ENCODE results near the gene CCL8.

The CCL8 gene

DNA sequence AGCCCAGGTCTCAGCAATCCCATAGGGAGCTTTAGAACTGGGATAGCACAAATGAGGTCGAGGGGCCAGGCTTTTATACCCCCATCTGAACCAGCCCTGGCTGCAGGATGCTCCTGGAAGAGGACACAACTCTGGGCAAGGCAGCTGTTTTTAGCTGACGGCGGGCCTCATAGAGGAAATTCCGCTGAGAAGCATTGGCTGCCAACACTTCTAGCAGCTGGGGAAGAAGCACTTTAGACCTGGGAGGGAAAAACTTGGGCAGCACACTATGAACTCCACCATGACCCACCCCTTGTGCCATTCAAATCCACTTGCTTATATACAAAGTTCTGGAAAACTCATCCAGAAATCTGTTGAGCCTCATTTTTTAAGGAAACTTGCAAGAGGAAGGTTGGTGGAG lies 28.6 kb upstream of the CCL8 start:
- TF ChIP-seq, protein P1, sequence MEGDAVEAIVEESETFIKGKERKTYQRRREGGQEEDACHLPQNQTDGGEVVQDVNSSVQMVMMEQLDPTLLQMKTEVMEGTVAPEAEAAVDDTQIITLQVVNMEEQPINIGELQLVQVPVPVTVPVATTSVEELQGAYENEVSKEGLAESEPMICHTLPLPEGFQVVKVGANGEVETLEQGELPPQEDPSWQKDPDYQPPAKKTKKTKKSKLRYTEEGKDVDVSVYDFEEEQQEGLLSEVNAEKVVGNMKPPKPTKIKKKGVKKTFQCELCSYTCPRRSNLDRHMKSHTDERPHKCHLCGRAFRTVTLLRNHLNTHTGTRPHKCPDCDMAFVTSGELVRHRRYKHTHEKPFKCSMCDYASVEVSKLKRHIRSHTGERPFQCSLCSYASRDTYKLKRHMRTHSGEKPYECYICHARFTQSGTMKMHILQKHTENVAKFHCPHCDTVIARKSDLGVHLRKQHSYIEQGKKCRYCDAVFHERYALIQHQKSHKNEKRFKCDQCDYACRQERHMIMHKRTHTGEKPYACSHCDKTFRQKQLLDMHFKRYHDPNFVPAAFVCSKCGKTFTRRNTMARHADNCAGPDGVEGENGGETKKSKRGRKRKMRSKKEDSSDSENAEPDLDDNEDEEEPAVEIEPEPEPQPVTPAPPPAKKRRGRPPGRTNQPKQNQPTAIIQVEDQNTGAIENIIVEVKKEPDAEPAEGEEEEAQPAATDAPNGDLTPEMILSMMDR (IDR thresholded peaks at IDR 0.05; ENCODE audit: insufficient read depth, low read depth, low read length, missing control alignments): no peak
- no peak for DNase-seq (ENCODE audit: low read depth)
- H3K4me3 ChIP-seq (ENCODE audit: low read depth, low read length): no peak overlapping the region

DNA sequence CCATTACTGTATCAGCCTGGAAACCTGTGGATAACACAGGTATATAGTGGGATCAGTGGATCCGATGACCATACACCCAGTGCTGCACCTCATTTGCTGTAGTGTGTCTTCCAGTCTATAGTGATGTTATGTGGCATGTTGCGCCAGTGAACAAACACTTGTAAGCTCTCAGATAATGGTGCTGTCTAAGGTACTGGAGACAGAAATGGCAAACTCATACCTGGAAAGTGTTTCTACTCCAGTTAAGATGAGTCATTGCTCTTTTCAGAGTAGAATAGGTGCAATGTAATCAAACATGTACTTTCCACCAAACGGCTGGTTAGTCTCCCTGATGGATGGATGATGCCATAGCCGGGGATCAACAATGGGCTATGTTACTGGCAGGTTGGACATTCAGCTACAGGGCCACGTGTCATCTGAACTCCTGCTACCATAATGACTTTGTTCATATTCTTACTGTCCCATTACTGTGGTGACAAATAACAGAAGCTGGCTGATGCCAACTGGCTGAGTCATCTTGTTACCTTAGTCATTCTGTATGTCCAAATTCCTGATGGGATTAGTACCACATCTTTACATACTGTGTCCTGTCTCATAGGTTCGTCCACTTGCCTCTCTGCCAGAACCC lies 27.4 kb upstream of the CCL8 start:
- TF ChIP-seq, protein P1 (IDR thresholded peaks at IDR 0.05; ENCODE audit: insufficient read depth, low read depth, low read length, missing control alignments): no peak
- no peak overlapping the region for H3K4me3 ChIP-seq (ENCODE audit: low read depth, low read length)
- DNase-seq (ENCODE audit: low read depth): no peak

DNA sequence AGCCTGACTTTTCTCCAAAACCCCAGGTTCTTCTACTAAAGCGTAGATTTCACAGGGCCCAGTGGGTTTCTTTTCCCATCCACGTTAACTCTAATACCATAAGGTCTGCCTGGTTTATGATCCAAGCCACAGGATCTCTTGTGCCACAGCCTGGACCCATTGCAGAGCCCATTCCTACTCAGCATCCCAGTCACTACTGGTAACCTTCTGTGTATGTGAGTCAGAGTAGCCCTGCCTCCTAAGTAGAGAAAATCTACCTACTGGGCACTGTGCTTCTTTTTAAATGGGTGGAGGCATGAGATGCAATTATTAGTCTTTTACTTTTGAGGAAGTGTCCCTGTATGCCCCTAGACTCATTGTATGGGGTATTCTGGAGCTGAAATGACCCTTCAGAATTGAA lies 20.2 kb upstream of the CCL8 start:
- no peak overlapping the region for H3K4me3 ChIP-seq (ENCODE audit: low read depth, low read length)
- TF ChIP-seq, protein P1 (IDR thresholded peaks at IDR 0.05; ENCODE audit: insufficient read depth, low read depth, low read length, missing control alignments): no peak
- DNase-seq (ENCODE audit: low read depth): no peak

DNA sequence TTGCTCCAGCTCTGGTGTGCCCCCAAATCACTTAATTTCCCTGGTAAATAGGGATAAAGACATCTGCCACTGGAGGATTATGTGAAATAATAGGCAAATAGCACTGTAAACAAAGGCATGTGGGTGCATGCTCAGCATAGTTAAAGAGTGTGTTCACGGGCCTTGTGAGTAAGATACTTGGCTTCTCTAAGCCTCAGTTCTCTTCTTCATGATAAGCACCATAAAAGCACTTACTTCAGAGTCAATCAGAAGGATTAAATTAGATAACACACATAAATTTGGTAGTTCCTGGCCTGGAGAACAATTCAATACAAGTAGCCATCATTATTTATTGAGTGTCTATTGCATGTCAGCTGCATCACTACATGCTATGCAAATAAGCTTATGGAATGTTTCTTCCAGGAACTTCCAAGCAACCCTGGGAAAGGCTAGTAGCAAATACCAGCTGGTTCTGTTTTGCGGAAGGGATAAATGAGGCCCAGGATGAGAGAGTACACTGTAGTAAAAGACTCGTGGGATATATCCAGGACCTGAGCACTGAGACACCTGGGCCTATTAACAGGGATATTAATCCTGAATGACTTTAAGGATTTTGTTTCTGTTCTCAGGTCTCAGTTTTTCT lies 19.2 kb upstream of the CCL8 start:
- DNase-seq (ENCODE audit: low read depth): no peak
- TF ChIP-seq, protein P1 (IDR thresholded peaks at IDR 0.05; ENCODE audit: insufficient read depth, low read depth, low read length, missing control alignments): no peak
- H3K4me3 ChIP-seq (ENCODE audit: low read depth, low read length): no peak overlapping the region

DNA sequence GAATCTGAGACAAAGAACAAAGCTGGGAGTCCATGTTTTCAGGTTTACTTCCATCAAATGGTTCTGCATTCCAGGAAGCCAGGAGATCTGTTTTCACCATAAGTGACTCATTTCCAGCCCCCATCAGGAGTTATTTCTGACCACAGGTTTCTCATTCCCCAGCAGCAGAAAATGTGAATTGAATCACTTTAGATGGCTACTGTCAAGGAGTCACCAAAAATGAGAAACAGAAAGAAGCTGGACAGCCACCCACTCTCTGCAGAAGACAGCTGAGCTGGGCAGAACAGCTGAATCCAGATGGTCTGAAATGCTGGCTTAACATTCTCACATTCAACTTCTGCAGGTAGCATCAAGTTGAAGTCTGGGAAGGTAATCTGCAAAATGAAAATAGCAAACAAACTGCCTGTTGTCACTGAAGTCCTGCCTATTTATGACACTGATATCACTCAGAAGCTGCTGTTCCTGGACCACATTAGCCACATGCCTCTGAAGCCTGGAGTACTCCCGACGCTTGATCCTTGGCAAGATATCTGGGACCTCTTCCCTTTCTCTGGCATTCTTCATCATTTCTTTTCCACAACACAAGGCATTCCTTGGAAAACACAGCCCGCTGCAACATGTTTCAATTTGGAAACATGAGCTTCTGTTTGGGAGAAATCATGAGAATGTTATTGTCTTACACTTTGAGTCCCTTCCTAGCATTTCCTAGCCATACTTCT lies 18.4 kb upstream of the CCL8 start:
- DNase-seq (ENCODE audit: low read depth): peak; percentile 54
- no peak overlapping the region for H3K4me3 ChIP-seq (ENCODE audit: low read depth, low read length)
- TF ChIP-seq, protein P1 (IDR thresholded peaks at IDR 0.05; ENCODE audit: insufficient read depth, low read depth, low read length, missing control alignments): no peak

DNA sequence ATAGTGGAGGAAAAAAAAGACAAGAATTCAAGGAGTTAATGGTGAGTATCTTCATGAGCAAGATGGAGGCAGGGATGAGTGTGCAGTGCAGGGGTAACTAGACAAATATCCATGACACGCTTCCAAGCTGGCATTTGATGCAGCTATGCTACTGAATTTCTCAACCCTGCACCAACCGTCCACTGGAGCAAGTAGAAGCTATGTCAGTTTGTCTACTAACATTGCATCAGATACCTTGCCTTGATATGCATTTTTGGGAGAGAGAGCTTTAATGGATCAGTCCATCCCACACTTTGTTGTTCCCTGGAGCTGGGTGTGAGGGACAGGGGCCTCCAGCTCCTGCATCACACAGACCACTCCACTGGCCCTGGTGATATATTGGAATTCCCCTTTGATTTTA lies 17.2 kb upstream of the CCL8 start:
- TF ChIP-seq, protein P1 (IDR thresholded peaks at IDR 0.05; ENCODE audit: insufficient read depth, low read depth, low read length, missing control alignments): no peak
- H3K4me3 ChIP-seq (ENCODE audit: low read depth, low read length): no peak overlapping the region
- no peak for DNase-seq (ENCODE audit: low read depth)
